SK-N-SH (cell line): ENCODE measurements around the gene UBE2D1.

ENCODE experiments used
- CTCF ChIP-seq: fragments of 200-600 bp; sonication (generic); IDR thresholded peaks from 2 replicates; pipeline ENCODE4 v1.6.1; 2017; ENCODE audit warnings: antibody characterized with exemption, mild to moderate bottlenecking, moderate library complexity
- EP300 ChIP-seq, 2 experiments: IDR thresholded peaks; 2 replicates each; pipeline versions ENCODE4 v1.4.0 to v1.6.1; 2012; ENCODE audit warnings: borderline replicate concordance in 1 of 2, low read depth in 1 of 2, low read length in 1 of 2
- PBX3 ChIP-seq: IDR thresholded peaks from 2 replicates; pipeline ENCODE4; 2012
- REST ChIP-seq: IDR thresholded peaks from 2 replicates; pipeline ENCODE4 v1.6.1; 2012; ENCODE audit warnings: mild to moderate bottlenecking, low read depth, low read length, moderate library complexity
- TAF1 ChIP-seq: IDR thresholded peaks from 2 replicates; pipeline ENCODE4 v1.6.1; 2012; ENCODE audit warnings: low read depth, mild to moderate bottlenecking, low read length, moderate library complexity, borderline replicate concordance

- TF ChIP-seq REST (no peak), EP300 (IDR thresholded peaks at IDR 0.05; ENCODE audit: borderline replicate concordance in 1 of 2, low read depth in 1 of 2, low read length in 1 of 2) (no peak), CTCF (no peak), PBX3 (no peak), TAF1 (no peak)
Measured at GRCh38 chr10:58348571-58349033, 13.8 kb downstream of the UBE2D1 start.
